Measurements from ENCODE around the gene MIA. TPM values are rescaled to one million over a fixed set of nuclear protein-coding genes. Genes with fewer than 3 reads are reported as not detected.
A peak's percentile ranks its signal among the peaks of the same experiment; 100 is the strongest.
"Not testable (repeated sequence)": the region's sequence is repeated elsewhere in the genome, so short reads cannot be mapped to it uniquely, and the experiment has no call there.

The MIA gene
- total RNA-seq, 1 donor from 2014 or later: 14.9 TPM

- no peak for DNase-seq (ENCODE audit: low spot score)
These were observed 27.2 kb downstream of the MIA start for GRCh38 chr19:40802300-40803169.

GRCh38 chr19:40803170-40803856 is 28.0 kb downstream of the MIA start:
- no peak for DNase-seq (ENCODE audit: low spot score)

- no peak for DNase-seq (ENCODE audit: low spot score)
These were observed 28.8 kb downstream of the MIA start for GRCh38 chr19:40803857-40804782.

- no peak for DNase-seq (ENCODE audit: low spot score)
These were observed 29.5 kb downstream of the MIA start for GRCh38 chr19:40804783-40805242.

- no peak for DNase-seq (ENCODE audit: low spot score)
These were observed 30.0 kb downstream of the MIA start for GRCh38 chr19:40805258-40805868.

- DNase-seq (ENCODE audit: low spot score): peak; percentile 98
These were observed 31.3 kb downstream of the MIA start for GRCh38 chr19:40806423-40807146.

- DNase-seq (ENCODE audit: low spot score): no peak
These were observed 32.1 kb downstream of the MIA start for GRCh38 chr19:40807147-40808020.

GRCh38 chr19:40808021-40808325 is 32.7 kb downstream of the MIA start:
- no peak for DNase-seq (ENCODE audit: low spot score)

GRCh38 chr19:40808497-40808896 is 33.2 kb downstream of the MIA start:
- DNase-seq (ENCODE audit: low spot score): no peak

GRCh38 chr19:40809358-40810086 is 34.2 kb downstream of the MIA start:
- DNase-seq (ENCODE audit: low spot score): no peak

GRCh38 chr19:40810160-40810559 is 34.8 kb downstream of the MIA start:
- DNase-seq (ENCODE audit: low spot score): no peak

GRCh38 chr19:40810649-40811408 is 35.5 kb downstream of the MIA start:
- DNase-seq (ENCODE audit: low spot score): peak; percentile 93

- DNase-seq (ENCODE audit: low spot score): peak; percentile 61
These were observed 36.4 kb downstream of the MIA start for GRCh38 chr19:40811478-40812341.

GRCh38 chr19:40812571-40812970 is 37.2 kb downstream of the MIA start:
- DNase-seq (ENCODE audit: low spot score): not testable (repeated sequence)

- peak; percentile 69 for DNase-seq (ENCODE audit: low spot score)
These were observed 37.9 kb downstream of the MIA start for GRCh38 chr19:40813182-40813581.

GRCh38 chr19:40815223-40815622 is 39.9 kb downstream of the MIA start:
- no peak for DNase-seq (ENCODE audit: low spot score)
